ENCODE measurements around the gene SUGCT. TPM values are rescaled to one million over a fixed set of nuclear protein-coding genes. Genes with fewer than 3 reads are reported as not detected.

Gene SUGCT
- total RNA-seq, 1 experiment from 2014 or later = 1.6 TPM

DNA sequence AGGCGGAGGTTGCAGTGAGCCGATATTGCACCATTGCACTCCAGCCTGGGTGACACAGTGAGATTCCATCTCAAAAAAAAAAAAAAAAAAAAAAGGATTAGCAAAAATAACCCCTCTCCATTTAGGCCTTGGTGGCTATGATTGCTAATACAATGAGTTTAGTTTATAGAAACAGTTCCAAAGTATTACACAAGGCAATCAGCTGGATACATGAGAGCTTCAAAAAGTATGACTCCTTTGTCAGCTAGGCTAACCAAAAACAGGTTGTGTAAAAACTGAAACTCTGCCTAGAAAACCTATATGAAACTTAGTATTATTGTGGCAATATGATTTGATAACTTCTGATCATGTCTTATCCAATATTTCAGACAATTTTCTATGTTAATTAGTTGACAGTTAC lies 57.2 kb downstream of the SUGCT start:
- no peaks in the 10 kb centered on the region for H3K27me3 Mint-ChIP-seq (ENCODE audit: unreplicated experiment)
- CTCF ChIA-PET = interaction anchor here (0.7 kb wide), 2 partner anchors 12 to 363 kb away, joined by 6 read pairs; no protein-coding TSS in a partner anchor
- H3K27ac Mint-ChIP-seq (ENCODE audit: unreplicated experiment) = no peak overlapping the region
- H3K9me3 Mint-ChIP-seq (ENCODE audit: low read depth, unreplicated experiment) = no peaks in the 10 kb centered on the region
- H3K36me3 Mint-ChIP-seq (ENCODE audit: insufficient read depth, unreplicated experiment) = no peaks in the 10 kb centered on the region
- H3K4me3 Mint-ChIP-seq (ENCODE audit: low read depth, unreplicated experiment) = no peak overlapping the region
- no peaks in the 10 kb centered on the region for H3K4me1 Mint-ChIP-seq (ENCODE audit: low read depth, unreplicated experiment)
- no TSS peak for BruUV-seq (replicated peaks)
- DNase-seq = no peak
- TF ChIP-seq, protein P1, sequence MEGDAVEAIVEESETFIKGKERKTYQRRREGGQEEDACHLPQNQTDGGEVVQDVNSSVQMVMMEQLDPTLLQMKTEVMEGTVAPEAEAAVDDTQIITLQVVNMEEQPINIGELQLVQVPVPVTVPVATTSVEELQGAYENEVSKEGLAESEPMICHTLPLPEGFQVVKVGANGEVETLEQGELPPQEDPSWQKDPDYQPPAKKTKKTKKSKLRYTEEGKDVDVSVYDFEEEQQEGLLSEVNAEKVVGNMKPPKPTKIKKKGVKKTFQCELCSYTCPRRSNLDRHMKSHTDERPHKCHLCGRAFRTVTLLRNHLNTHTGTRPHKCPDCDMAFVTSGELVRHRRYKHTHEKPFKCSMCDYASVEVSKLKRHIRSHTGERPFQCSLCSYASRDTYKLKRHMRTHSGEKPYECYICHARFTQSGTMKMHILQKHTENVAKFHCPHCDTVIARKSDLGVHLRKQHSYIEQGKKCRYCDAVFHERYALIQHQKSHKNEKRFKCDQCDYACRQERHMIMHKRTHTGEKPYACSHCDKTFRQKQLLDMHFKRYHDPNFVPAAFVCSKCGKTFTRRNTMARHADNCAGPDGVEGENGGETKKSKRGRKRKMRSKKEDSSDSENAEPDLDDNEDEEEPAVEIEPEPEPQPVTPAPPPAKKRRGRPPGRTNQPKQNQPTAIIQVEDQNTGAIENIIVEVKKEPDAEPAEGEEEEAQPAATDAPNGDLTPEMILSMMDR (IDR thresholded peaks at IDR 0.05; ENCODE audit: unreplicated experiment) = no peak
- intact Hi-C loops (cut with micrococcal nuclease; ENCODE audit: unreplicated experiment) = no loop called here

DNA sequence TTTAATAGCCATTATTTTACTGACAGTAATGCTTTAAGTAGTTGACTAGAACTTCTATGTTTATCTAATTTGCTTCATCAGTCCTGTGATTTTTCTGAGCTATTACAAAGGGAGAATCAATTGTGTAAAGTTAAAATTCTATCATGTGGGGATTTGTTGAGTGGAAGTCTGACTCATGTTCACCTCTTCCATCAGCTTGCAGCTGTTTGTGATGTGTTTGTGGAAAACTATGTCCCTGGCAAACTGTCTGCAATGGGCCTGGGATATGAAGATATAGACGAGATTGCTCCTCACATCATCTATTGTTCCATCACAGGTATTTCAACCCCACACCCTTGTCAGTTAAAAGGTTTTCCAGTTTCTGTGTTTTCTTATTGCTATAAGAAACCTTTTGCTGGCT lies 59.9 kb downstream of the SUGCT start:
- CTCF ChIA-PET = interaction anchor here (0.6 kb wide), 1 partner anchor 1412 kb away, joined by 5 read pairs; no protein-coding TSS in a partner anchor
- no peak overlapping the region for H3K27ac Mint-ChIP-seq (ENCODE audit: unreplicated experiment)

DNA sequence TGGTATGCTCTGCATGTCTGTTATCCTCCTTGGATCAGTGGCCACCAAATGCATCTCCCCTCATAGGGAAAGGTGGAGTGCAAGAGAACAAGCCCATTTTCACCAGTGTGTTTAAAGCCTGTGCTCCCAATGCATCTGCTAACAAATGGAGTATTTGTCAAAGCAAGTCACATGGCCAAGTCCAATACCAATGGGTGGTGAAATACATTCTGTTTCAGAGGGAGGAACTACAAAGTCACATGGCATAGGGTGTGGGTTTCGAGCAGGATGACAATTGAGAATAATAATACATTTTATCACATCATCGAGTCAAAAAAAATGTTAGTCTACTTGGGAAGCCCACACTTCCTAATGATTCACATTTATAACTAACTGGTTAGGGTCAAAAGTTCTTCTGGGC lies 62.7 kb downstream of the SUGCT start:
- no peak for DNase-seq
- CTCF ChIA-PET = no interaction called here
- intact Hi-C loops (cut with micrococcal nuclease; ENCODE audit: unreplicated experiment) = no loop called here

More for the DNA sequence above, 59.9 kb downstream of the SUGCT start:
- intact Hi-C loops (cut with micrococcal nuclease; ENCODE audit: unreplicated experiment) = no loop called here
- no peak overlapping the region for H3K4me3 Mint-ChIP-seq (ENCODE audit: low read depth, unreplicated experiment)
- peaks cover 8% of the 10 kb centered on the region for H3K4me1 Mint-ChIP-seq (ENCODE audit: low read depth, unreplicated experiment)
- H3K36me3 Mint-ChIP-seq (ENCODE audit: insufficient read depth, unreplicated experiment) = no peaks in the 10 kb centered on the region
- TF ChIP-seq, protein P1 (IDR thresholded peaks at IDR 0.05; ENCODE audit: unreplicated experiment) = no peak
- no peak for DNase-seq
- H3K27me3 Mint-ChIP-seq (ENCODE audit: unreplicated experiment) = no peaks in the 10 kb centered on the region
- no TSS peak for BruUV-seq (replicated peaks)
- H3K9me3 Mint-ChIP-seq (ENCODE audit: low read depth, unreplicated experiment) = no peaks in the 10 kb centered on the region

DNA sequence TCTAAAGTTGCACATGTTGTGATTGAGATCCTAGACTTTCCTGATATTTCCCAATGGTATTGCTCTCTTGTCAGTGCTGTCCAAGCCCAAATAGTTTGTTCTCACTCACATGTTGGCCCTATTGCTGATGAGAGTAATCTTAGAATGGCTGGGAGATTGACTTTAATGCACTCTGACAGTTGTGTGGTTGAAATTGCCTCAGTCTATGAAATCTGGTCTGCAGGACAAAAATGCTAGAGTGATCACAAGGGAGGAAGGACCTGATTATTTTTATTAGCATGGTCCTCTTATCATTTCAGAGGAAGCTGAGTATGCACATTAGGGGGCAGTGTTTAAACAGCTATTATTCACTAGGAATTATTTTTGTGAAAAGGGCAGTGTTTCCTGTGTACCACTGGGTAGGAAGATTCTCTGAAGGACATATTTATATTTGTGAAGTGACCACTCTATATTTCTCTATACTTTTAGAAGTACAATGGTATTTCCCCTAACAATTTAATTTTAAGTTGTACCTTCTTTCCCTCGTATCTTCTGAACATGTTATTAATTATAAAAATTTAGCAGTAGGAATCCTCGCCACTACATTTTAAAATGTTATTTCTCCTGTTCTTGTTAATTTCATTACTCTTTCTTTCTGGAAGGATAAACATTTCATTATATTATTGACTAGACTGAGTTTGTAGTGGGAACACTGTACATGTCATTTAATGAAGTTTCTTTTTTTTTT lies 64.4 kb downstream of the SUGCT start:
- peaks cover 8% of the 10 kb centered on the region for H3K4me1 Mint-ChIP-seq (ENCODE audit: low read depth, unreplicated experiment)
- DNase-seq = no peak
- intact Hi-C loops (cut with micrococcal nuclease; ENCODE audit: unreplicated experiment) = no loop called here
- CTCF ChIA-PET = interaction anchor here (0.7 to 1.0 kb wide), 3 partner anchors 33 to 1533 kb away, joined by 3 to 4 read pairs (median 3); no protein-coding TSS in a partner anchor
- no peak overlapping the region for H3K4me3 Mint-ChIP-seq (ENCODE audit: low read depth, unreplicated experiment)
- no TSS peak for BruUV-seq (replicated peaks)
- TF ChIP-seq, protein P1 (IDR thresholded peaks at IDR 0.05; ENCODE audit: unreplicated experiment) = no peak
- H3K9me3 Mint-ChIP-seq (ENCODE audit: low read depth, unreplicated experiment) = no peaks in the 10 kb centered on the region
- no peak overlapping the region for H3K27ac Mint-ChIP-seq (ENCODE audit: unreplicated experiment)
- H3K27me3 Mint-ChIP-seq (ENCODE audit: unreplicated experiment) = peaks cover 8% of the 10 kb centered on the region
- no peaks in the 10 kb centered on the region for H3K36me3 Mint-ChIP-seq (ENCODE audit: insufficient read depth, unreplicated experiment)

More for the DNA sequence above, 62.7 kb downstream of the SUGCT start:
- no peak overlapping the region for H3K27ac Mint-ChIP-seq (ENCODE audit: unreplicated experiment)
- H3K27me3 Mint-ChIP-seq (ENCODE audit: unreplicated experiment) = peaks cover 4% of the 10 kb centered on the region
- no peaks in the 10 kb centered on the region for H3K36me3 Mint-ChIP-seq (ENCODE audit: insufficient read depth, unreplicated experiment)
- TF ChIP-seq, protein P1 (IDR thresholded peaks at IDR 0.05; ENCODE audit: unreplicated experiment) = no peak
- H3K4me1 Mint-ChIP-seq (ENCODE audit: low read depth, unreplicated experiment) = peaks cover 8% of the 10 kb centered on the region
- H3K4me3 Mint-ChIP-seq (ENCODE audit: low read depth, unreplicated experiment) = no peak overlapping the region
- no peaks in the 10 kb centered on the region for H3K9me3 Mint-ChIP-seq (ENCODE audit: low read depth, unreplicated experiment)
- no TSS peak for BruUV-seq (replicated peaks)

All from Calu3 (cell line).